Measurements from ENCODE around the gene PNKP.
"Not testable (repeated sequence)": the region's sequence is repeated elsewhere in the genome, so short reads cannot be mapped to it uniquely, and the experiment has no call there.

Gene PNKP

GRCh38 chr19:49844138-49845095 lies 23.0 kb downstream of the PNKP start:
- peak; percentile 18 to 49 for DNase-seq

GRCh38 chr19:49843265-49843664 lies 24.1 kb downstream of the PNKP start:
- no peak for DNase-seq

- DNase-seq = no peak
Measured at GRCh38 chr19:49840736-49841249, 26.6 kb downstream of the PNKP start.

DNA sequence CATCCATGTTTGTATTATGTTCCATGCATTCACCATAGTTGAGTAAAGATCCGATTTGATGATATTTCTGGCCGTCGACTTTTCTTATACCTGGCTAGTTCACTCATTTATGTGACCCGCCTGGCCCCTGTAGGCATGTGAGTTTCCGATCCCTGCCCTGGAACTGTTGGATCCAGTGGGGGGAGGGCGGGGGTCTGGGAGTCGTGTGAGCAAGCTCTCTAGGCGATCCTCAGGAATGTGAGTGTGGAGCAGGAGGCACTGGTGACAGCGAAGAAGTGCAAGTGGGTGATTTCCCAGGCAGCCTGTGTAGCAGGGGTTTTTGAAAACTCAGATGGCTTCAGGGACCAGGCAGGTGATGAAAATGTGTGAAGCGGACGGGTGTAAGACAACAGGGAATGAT lies 27.1 kb downstream of the PNKP start:
- DNase-seq = no peak

DNA sequence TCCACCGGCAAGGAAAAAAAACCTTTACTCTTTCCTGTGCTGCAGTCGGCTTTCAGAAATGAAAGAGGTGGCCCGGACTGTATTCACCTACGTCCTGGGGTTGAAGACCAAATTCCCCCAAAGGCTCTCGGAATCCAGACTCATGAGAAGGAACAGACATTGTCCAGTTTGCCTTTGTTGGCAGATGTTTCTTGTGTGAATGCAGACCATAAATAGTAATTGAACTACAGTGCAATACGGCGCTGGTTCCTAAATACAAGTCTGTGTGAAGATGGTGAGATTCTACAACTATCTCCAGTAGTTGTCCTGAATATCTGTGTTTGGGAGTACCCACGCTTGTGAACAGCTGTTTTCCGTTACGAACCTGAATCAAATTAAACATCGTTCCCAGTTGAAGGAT lies 27.7 kb downstream of the PNKP start:
- DNase-seq = no peak

GRCh38 chr19:49838885-49839588 lies 28.3 kb downstream of the PNKP start:
- DNase-seq = no peak

GRCh38 chr19:49837425-49837824 lies 30.0 kb downstream of the PNKP start:
- DNase-seq = no peak

DNA sequence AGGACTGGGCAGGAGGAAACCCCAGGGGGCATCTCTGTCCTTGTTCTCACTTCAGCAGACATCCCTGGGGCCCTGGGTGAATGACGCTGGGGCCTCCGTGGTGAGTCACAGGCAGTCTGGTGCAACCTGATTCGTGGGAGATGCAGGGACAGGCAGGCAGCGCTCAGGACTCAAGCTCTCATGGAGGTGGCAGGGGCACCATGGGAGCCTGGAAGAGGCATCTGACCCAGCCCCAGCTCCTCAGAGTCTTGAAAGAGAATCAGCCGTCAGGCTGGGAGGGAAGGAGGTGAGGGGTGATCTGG lies 30.4 kb downstream of the PNKP start:
- no peak for DNase-seq

DNA sequence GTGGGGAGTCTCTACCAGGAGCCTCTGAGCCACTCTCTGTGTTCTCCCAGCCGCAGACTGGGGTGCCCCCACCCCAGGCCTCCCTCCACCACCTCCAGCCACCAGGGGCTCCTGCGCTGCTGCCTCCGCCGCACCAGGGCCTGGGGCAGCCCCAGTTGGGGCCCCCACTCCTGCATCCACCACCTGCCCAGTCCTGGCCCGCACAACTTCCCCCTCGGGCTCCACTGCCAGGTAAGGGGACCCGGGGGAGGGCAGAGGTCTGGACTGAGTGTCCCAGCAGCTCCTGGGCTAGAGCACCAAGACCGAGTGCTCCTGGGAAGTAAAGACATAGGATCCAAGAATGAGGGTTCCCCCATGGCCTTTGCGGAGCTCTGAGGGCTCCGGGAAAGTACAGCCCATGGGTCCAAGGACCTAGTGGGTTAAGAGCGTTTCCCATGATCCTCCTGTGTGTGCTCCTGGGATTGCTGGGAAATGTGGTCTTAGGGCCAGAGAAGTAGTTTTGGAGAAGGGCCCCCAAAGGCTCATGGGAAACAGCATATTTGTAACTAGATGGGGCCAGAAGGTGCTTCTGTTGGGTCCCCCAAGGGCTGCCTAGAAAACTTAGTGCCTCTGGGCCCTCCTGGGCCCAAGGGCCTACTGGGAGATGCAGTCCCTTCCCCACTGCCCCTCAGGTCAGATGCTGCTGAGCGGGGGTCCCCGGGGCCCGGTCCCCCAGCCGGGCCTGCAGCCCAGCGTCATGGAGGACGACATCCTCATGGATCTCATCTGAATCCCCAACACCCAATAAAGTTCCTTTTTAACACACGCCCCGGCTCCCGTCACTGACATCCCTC lies 31.0 kb downstream of the PNKP start:
- DNase-seq = no peak

DNA sequence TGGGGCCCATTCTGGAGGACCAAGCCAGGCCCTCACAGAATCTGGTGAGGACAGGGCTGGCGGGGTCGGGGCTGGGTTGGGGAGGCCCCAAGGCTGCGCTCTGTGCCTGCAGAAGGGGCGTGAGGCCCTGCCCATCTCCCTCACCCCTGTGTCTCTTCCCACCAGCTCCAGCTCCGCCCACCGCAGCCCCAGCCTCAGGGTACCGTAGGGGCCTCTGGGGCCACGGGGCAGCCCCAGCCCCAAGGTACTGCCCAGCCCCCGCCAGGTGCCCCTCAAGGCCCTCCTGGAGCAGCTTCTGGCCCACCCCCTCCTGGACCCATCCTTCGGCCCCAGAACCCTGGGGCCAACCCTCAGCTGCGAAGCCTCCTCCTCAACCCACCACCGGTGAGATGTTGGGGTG lies 31.8 kb downstream of the PNKP start:
- no peak for DNase-seq

DNA sequence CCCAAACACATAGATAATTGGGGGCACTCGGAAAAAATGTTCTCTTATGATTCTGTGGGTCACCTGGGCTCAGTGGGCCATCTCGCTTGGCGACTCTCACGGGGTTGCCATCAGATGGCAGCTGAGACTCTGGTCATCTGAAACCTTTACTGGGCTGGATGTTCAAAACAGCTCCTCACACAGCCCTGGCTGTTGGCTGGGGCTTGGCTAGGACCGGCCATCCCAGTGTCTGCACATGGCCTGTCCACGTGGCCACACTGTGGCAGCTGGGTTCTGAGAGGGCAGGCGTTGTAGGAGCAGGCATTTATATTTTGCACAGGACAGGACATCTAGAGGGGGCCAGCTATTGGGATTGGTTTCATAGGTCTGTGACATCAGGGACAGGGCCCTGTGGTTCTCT lies 33.8 kb downstream of the PNKP start:
- no peak for DNase-seq

DNA sequence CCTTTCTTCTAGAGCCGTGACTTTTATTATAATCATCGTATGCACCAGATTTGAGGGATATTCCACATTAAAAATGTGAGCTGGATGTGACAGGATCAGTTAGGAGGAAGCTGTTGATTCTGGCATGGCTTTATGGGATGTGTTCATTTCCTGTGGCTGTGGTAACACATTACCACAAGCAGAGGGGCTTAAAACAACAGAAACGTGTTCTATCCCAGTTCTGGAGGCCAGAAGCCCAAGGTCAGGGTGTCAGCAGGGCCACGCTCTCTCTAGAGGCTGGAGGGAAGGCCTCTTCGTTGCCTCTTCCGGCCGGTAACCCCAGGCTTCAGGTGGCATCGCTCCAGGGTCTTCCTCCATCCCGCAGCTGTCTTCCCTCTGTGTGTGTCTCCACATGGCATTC lies 34.8 kb downstream of the PNKP start:
- no peak for DNase-seq

- DNase-seq = no peak
Measured at GRCh38 chr19:49831592-49831991, 35.8 kb downstream of the PNKP start.

- no peak for DNase-seq
Measured at GRCh38 chr19:49830766-49831165, 36.6 kb downstream of the PNKP start.

GRCh38 chr19:49829721-49830120 lies 37.7 kb downstream of the PNKP start:
- DNase-seq = no peak

- DNase-seq = no peak
Measured at GRCh38 chr19:49829200-49829599, 38.2 kb downstream of the PNKP start.

DNA sequence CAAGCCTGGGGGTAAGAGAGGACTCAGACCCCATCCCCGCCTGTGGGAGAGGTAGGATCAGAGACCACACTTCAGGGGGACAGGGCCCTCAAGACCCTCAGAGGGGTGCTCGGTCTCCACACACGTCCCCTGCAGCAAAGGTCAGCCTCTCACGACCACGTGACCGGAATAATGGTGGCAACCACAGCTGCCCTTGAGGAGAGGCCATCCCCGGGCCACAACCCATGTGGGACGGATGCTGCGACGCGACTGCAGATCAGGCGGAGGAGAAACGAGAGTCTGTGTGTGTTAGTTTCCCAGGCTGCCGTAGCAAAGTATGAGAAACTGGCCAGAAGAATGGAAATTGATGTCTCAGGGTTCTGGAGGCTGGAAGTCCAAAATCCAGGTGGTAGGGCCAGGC lies 40.3 kb downstream of the PNKP start:
- DNase-seq = no peak

GRCh38 chr19:49824662-49825061 lies 42.7 kb downstream of the PNKP start:
- no peak for DNase-seq

DNA sequence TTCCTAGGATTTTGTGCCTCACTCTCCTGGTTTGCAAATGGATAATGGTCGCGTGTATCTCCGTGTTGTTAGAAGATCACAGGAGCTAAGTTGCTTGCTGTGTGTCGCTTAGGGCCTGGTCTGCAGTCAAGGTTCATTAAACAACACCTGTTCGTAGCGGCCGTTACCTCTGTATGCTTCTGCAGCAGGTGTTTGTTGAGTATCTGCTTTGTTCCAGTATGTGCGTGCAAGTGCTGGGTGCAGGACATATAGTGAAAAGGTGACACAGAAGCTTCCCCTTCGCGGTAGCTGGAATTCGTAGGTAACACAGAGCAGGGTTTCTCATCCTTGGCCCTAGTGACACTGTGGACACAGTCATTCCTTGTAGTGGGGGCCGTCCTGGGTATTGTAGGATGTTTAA lies 43.9 kb downstream of the PNKP start:
- DNase-seq = no peak

DNA sequence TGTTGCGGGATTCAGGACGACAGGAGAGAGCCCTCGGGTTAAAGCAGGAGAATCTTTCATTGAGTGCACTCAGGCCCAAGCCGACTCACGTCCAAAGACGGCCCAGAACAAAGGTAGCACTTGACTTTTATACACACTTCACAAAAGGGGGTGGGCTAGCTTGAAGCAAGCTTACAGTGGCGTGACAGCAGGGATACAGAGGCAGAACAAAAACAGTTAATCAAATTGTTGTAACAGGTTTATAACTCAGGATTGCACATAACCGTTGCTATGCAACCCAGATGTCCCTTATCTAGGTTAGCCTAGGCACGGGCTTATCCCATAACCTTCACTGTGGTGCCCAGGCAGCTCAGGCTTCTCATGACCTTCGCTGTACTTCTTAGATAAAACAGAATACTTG lies 47.3 kb downstream of the PNKP start:
- DNase-seq = no peak

- DNase-seq = not testable (repeated sequence)
Measured at GRCh38 chr19:49819452-49820115, 47.8 kb downstream of the PNKP start.

DNA sequence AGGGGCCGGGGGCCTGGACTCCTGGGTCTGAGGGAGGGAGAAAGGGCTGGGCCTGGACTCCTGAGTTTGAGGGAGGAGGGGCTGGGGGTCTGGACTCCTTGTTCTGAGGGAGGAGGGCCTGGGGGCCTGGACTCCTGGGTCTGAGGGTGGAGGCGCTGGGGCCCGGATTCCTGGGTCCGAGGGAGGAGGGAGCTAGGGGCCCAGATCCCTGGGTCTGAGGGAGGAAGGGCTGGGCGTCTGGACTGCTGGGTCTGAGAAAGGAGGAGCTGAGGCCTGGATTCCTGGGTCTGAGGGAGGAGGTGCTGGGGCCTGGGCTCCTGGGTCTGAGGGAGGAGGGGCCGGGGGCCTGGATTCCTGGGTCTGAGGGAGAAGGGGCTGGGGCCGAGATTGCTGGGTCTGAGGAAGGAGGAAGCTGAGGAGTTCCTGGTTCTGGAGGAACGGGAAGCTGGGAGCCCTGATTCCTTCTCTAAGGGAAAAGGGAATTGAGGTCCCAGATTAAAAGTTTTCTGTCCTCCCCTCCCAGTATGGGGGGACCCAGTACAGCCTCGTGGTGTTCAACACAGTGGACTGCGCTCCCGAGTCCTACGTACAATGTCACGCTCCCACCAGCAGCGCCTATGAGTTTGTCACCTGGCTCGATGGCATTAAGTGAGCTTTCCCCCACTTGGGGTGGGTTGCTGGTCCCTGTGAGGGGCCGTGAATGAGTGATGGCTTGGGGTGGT lies 48.6 kb downstream of the PNKP start:
- peak; percentile 8 to 10 for DNase-seq
